Measurements from ENCODE around the gene GZMM. TPM values are rescaled to one million over a fixed set of nuclear protein-coding genes. Genes with fewer than 3 reads are reported as not detected.
A peak's percentile ranks its signal among the peaks of the same experiment; 100 is the strongest.

The GZMM gene
- total RNA-seq, 2 donors from 2014 or later, result 0.51 TPM; not detected in 1

- DNase-seq, result peak; percentile 87
- Mint-ChIP-seq H3K9me3 (no peaks in the 10 kb centered on the region), H3K27ac (no peak overlapping the region), H3K36me3 (ENCODE audit: low read depth) (no peaks in the 10 kb centered on the region), H3K27me3 (ENCODE audit: insufficient read depth) (peaks cover 50% of the 10 kb centered on the region), H3K4me3 (peak overlapping the region; percentile 38), H3K4me1 (no peaks in the 10 kb centered on the region)
- Histone ChIP-seq H3K9me3 (ENCODE audit: control insufficient read depth, low read length) (no peaks in the 10 kb centered on the region), H3K27ac (ENCODE audit: low read depth, low read length) (no peak overlapping the region), H3K36me3 (ENCODE audit: control insufficient read depth, insufficient read depth, low read length) (no peaks in the 10 kb centered on the region), H3K9ac (ENCODE audit: extremely low read depth, low read length, poor library complexity, severe bottlenecking) (no peak overlapping the region), H3K27me3 (ENCODE audit: control insufficient read depth, insufficient read depth, low read length, poor library complexity, severe bottlenecking) (peaks cover 58% of the 10 kb centered on the region), H3K4me3 (ENCODE audit: low read length) (no peak overlapping the region), H3K4me1 (ENCODE audit: control insufficient read depth, insufficient read depth, low read length) (no peaks in the 10 kb centered on the region)
- 38 to 43% methylated on average over 6 to 75 of the region's 75 CpGs for WGBS, 2 experiments (ENCODE audit: insufficient coverage in 1 of 2, insufficient read length in 1 of 2)
- TF ChIP-seq CTCF (conservative IDR thresholded peaks at IDR 0.05), result no peak
Measured at GRCh38 chr19:591099-591958, 47.5 kb downstream of the GZMM start.

GRCh38 chr19:592101-592500, 48.2 kb downstream of the GZMM start:
- H3K4me1 Mint-ChIP-seq, result no peaks in the 10 kb centered on the region

GRCh38 chr19:593055-593454, 49.2 kb downstream of the GZMM start:
- WGBS, 2 experiments (ENCODE audit: insufficient coverage in 1 of 2, insufficient read length in 1 of 2), result 93 to 95% methylated on average over 16 to 18 of the region's 18 CpGs

More at GRCh38 chr19:592101-592500, 48.2 kb downstream of the GZMM start:
- Mint-ChIP-seq H3K27me3 (ENCODE audit: insufficient read depth) (peaks cover 50% of the 10 kb centered on the region), H3K27ac (no peak overlapping the region), H3K4me3 (no peak overlapping the region), H3K9me3 (no peaks in the 10 kb centered on the region), H3K36me3 (ENCODE audit: low read depth) (no peaks in the 10 kb centered on the region)
- Histone ChIP-seq H3K9ac (ENCODE audit: extremely low read depth, low read length, poor library complexity, severe bottlenecking) (no peak overlapping the region), H3K9me3 (ENCODE audit: control insufficient read depth, low read length) (no peaks in the 10 kb centered on the region), H3K4me3 (ENCODE audit: low read length) (no peak overlapping the region), H3K27ac (ENCODE audit: low read depth, low read length) (no peak overlapping the region), H3K36me3 (ENCODE audit: control insufficient read depth, insufficient read depth, low read length) (no peaks in the 10 kb centered on the region), H3K27me3 (ENCODE audit: control insufficient read depth, insufficient read depth, low read length, poor library complexity, severe bottlenecking) (peaks cover 58% of the 10 kb centered on the region), H3K4me1 (ENCODE audit: control insufficient read depth, insufficient read depth, low read length) (no peaks in the 10 kb centered on the region)
- TF ChIP-seq CTCF (conservative IDR thresholded peaks at IDR 0.05), result no peak
- 84 to 93% methylated on average over 10 to 19 of the region's 19 CpGs for WGBS, 2 experiments (ENCODE audit: insufficient coverage in 1 of 2, insufficient read length in 1 of 2)
- no peak for DNase-seq

More at GRCh38 chr19:593055-593454, 49.2 kb downstream of the GZMM start:
- Histone ChIP-seq H3K4me1 (ENCODE audit: control insufficient read depth, insufficient read depth, low read length) (no peaks in the 10 kb centered on the region), H3K9me3 (ENCODE audit: control insufficient read depth, low read length) (no peaks in the 10 kb centered on the region), H3K36me3 (ENCODE audit: control insufficient read depth, insufficient read depth, low read length) (no peaks in the 10 kb centered on the region), H3K9ac (ENCODE audit: extremely low read depth, low read length, poor library complexity, severe bottlenecking) (no peak overlapping the region), H3K4me3 (ENCODE audit: low read length) (no peak overlapping the region), H3K27me3 (ENCODE audit: control insufficient read depth, insufficient read depth, low read length, poor library complexity, severe bottlenecking) (peaks cover 58% of the 10 kb centered on the region), H3K27ac (ENCODE audit: low read depth, low read length) (no peak overlapping the region)
- no peak for TF ChIP-seq CTCF (conservative IDR thresholded peaks at IDR 0.05)
- DNase-seq, result no peak
- H3K9me3 Mint-ChIP-seq, result no peaks in the 10 kb centered on the region
- H3K27me3 Mint-ChIP-seq (ENCODE audit: insufficient read depth), result peaks cover 46% of the 10 kb centered on the region
- H3K36me3 Mint-ChIP-seq (ENCODE audit: low read depth), result no peaks in the 10 kb centered on the region
- H3K4me3 Mint-ChIP-seq, result no peak overlapping the region
- H3K4me1 Mint-ChIP-seq, result no peaks in the 10 kb centered on the region
- no peak overlapping the region for H3K27ac Mint-ChIP-seq
